Upper lobe of left lung (tissue), 6 donors: ENCODE measurements around the gene SLC47A1. TPM values are rescaled to one million over a fixed set of nuclear protein-coding genes. Genes with fewer than 3 reads are reported as not detected.

Experiments
- ATAC-seq, 2 donors: fragments of 200-7000 bp; cut with Tn5 transposase; one replicate each; pipeline ENCODE4 v1.9.1; 2022; ENCODE audit warnings: mild to moderate bottlenecking in 2 of 2, moderate library complexity in 2 of 2; ENCODE audit not compliant: low FRiP score in 2 of 2
- DNase-seq, 2 donors: peaks; one replicate each; pipeline ENCODE4 v3.0.0-alpha.2; 2019 to 2020
- H3K27ac ChIP-seq, 4 donors: fragments of 200-600 bp; sonication (generic); one replicate each; pipeline ENCODE4 v1.5.1; 2016 to 2019
- H3K27me3 ChIP-seq, 4 donors: fragments of 200-600 bp; sonication (generic); one replicate each; pipeline ENCODE4 v1.5.1; 2017 to 2019
- H3K36me3 ChIP-seq, 4 donors: fragments of 200-600 bp; sonication (generic); one replicate each; pipeline ENCODE4 v1.5.1; 2016 to 2019
- H3K4me1 ChIP-seq, 4 donors: fragments of 200-600 bp; sonication (generic); one replicate each; pipeline ENCODE4 v1.5.1; 2018 to 2019
- H3K4me3 ChIP-seq, 4 donors: fragments of 200-600 bp; sonication (generic); one replicate each; pipeline ENCODE4 v1.5.1; 2017 to 2019; ENCODE audit warnings: mild to moderate bottlenecking in 2 of 4, moderate library complexity in 1 of 4
- H3K9me3 ChIP-seq, 4 donors: fragments of 200-600 bp; sonication (generic); one replicate each; pipeline ENCODE4 v1.5.1; 2018 to 2019
- EP300 ChIP-seq, 4 donors: sonication (generic); formaldehyde crosslinking; IDR thresholded peaks; one replicate each; pipeline ENCODE4 v1.5.1; 2017; ENCODE audit warnings: antibody characterized with exemption in 4 of 4, control low read depth in 2 of 4
- POLR2A ChIP-seq, 4 donors: fragments of 450-650 bp; IDR thresholded peaks; one replicate each; pipeline ENCODE4 v1.5.1; 2016 to 2017; ENCODE audit warnings: antibody characterized with exemption in 4 of 4, mild to moderate bottlenecking in 2 of 4
- POLR2AphosphoS5 ChIP-seq, 2 donors: sonication (generic); formaldehyde crosslinking; IDR thresholded peaks; one replicate each; pipeline ENCODE4 v1.5.1; 2017; ENCODE audit warnings: antibody characterized with exemption in 2 of 2
- WGBS, 2 donors: methylation state at CpG; one replicate each; pipeline ENCODE4 v1.1.5; 2017 to 2018; 5-methylcytosine and 5-hydroxymethylcytosine counted together
- total RNA-seq, 6 donors: library from RNA; depleted of rRNA in 4 of 6; stranded (reverse); fragments of >200 nt in 4 of 6; gene quantifications; one replicate each; pipeline versions ENCODE4 v1.1.0 to v1.2.1, GENCODE V29; 2016 to 2021
- TF ChIP-seq, protein P1 (sequence below), 6 experiments: fragments of 450-650 bp in 4 of 6; fragments of 200-600 bp in 2 of 6; sonication (generic) in 2 of 6; IDR thresholded peaks; one replicate each; pipeline ENCODE4 v1.5.1; 2016 to 2019; ENCODE audit warnings: antibody characterized with exemption in 6 of 6
- donor health status: DM: no; HTN: no; CAD: no; lungs with moderate emphysema.
- donor health status: DM: no; HTN: yes; CAD: no; lungs with severe emphysema.

The SLC47A1 gene
- total RNA-seq, 6 donors from 2014 or later, result 6.9 to 20.8 (median 12.0) TPM

DNA sequence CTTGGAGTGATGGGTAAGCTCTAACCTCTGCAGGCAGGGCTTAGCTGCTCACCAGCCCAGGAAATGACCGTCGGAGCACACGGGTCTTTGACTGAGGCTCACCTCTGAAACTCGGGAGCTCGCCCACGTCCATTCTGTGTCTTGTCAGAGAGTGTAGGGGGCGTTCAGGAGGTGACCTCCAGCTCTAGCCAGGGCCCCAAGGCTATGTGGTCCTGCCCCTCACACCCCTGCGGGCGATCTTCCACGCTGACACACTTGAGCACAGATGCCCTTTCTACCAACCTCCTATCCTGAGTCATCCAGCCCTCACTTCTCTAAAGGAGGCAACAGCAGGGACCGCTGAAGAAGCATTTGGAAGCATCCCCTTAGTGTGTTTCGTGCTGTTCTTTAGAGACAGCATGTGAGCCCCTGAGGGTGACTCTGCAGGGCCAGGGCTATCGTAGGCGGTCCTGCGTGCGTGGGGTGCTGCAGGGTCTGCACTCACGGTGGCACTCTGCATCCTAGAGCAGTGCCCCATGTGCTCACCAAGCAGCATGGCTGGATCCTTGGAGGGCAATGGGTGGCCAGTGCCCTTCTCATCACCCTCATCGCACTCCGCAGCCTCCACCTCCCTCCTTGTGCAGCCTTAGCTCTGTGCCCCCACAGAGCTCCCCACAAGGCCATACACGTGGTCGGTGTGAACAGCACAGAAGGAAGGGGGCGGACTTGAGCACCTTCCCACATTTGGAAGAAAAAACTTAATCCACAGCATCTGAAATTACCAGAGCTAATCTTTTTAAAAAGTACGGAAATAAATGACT, 33.8 kb downstream of the SLC47A1 start:
- TF ChIP-seq EP300 (IDR thresholded peaks at IDR 0.05), result no peak
- no peak for TF ChIP-seq POLR2A (IDR thresholded peaks at IDR 0.05)
- TF ChIP-seq, protein P1, sequence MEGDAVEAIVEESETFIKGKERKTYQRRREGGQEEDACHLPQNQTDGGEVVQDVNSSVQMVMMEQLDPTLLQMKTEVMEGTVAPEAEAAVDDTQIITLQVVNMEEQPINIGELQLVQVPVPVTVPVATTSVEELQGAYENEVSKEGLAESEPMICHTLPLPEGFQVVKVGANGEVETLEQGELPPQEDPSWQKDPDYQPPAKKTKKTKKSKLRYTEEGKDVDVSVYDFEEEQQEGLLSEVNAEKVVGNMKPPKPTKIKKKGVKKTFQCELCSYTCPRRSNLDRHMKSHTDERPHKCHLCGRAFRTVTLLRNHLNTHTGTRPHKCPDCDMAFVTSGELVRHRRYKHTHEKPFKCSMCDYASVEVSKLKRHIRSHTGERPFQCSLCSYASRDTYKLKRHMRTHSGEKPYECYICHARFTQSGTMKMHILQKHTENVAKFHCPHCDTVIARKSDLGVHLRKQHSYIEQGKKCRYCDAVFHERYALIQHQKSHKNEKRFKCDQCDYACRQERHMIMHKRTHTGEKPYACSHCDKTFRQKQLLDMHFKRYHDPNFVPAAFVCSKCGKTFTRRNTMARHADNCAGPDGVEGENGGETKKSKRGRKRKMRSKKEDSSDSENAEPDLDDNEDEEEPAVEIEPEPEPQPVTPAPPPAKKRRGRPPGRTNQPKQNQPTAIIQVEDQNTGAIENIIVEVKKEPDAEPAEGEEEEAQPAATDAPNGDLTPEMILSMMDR (IDR thresholded peaks at IDR 0.05), result no peak
- TF ChIP-seq POLR2AphosphoS5 (IDR thresholded peaks at IDR 0.05), result no peak
- WGBS, 2 donors, result 70 to 80% methylated on average over 13 to 23 of the region's 23 CpGs

GRCh38 chr17:19568016-19568350, 34.3 kb downstream of the SLC47A1 start:
- DNase-seq (no peak), ATAC-seq (no peak)
- WGBS, 2 donors, result 87 to 88% methylated on average over 1 of the region's 1 CpG

More for the DNA sequence above, 33.8 kb downstream of the SLC47A1 start:
- peak in 1 of 2 donors; percentile 33 for DNase-seq
- Histone ChIP-seq H3K4me1 (no peaks in the 10 kb centered on the region), H3K9me3 (no peaks in the 10 kb centered on the region), H3K36me3 (no peaks in the 10 kb centered on the region), H3K27me3 (no peaks in the 10 kb centered on the region), H3K4me3 (no peak overlapping the region), H3K27ac (no peak overlapping the region)
- ATAC-seq, result peak in 1 of 2 donors; percentile 19

GRCh38 chr17:19569785-19570543, 36.3 kb downstream of the SLC47A1 start:
- no peaks in the 10 kb centered on the region for H3K27me3 ChIP-seq
- TF ChIP-seq POLR2A (IDR thresholded peaks at IDR 0.05) (no peak), POLR2AphosphoS5 (IDR thresholded peaks at IDR 0.05) (no peak), EP300 (IDR thresholded peaks at IDR 0.05) (no peak)
- TF ChIP-seq, protein P1 (IDR thresholded peaks at IDR 0.05), result no peak
- no peak overlapping the region for H3K27ac ChIP-seq
- ATAC-seq, result no peak
- no peaks in the 10 kb centered on the region for H3K4me1 ChIP-seq
- WGBS, 2 donors, result 77 to 79% methylated on average over 3 of the region's 3 CpGs
- DNase-seq, result no peak
- no peaks in the 10 kb centered on the region for H3K9me3 ChIP-seq
- no peaks in the 10 kb centered on the region for H3K36me3 ChIP-seq
- no peak overlapping the region for H3K4me3 ChIP-seq

More at GRCh38 chr17:19568016-19568350, 34.3 kb downstream of the SLC47A1 start:
- H3K4me3 ChIP-seq, result no peak overlapping the region
- H3K9me3 ChIP-seq, result no peaks in the 10 kb centered on the region
- no peak overlapping the region for H3K27ac ChIP-seq
- no peaks in the 10 kb centered on the region for H3K36me3 ChIP-seq
- no peak for TF ChIP-seq EP300 (IDR thresholded peaks at IDR 0.05)
- TF ChIP-seq POLR2AphosphoS5 (IDR thresholded peaks at IDR 0.05), result no peak
- no peak for TF ChIP-seq POLR2A (IDR thresholded peaks at IDR 0.05)
- TF ChIP-seq, protein P1 (IDR thresholded peaks at IDR 0.05), result no peak
- no peaks in the 10 kb centered on the region for H3K4me1 ChIP-seq
- no peaks in the 10 kb centered on the region for H3K27me3 ChIP-seq

GRCh38 chr17:19570544-19571062, 36.9 kb downstream of the SLC47A1 start:
- H3K9me3 ChIP-seq, result no peaks in the 10 kb centered on the region
- ATAC-seq (no peak), DNase-seq (no peak)
- no peaks in the 10 kb centered on the region for H3K4me1 ChIP-seq
- H3K36me3 ChIP-seq, result no peaks in the 10 kb centered on the region
- TF ChIP-seq EP300 (IDR thresholded peaks at IDR 0.05), result no peak
- TF ChIP-seq, protein P1 (IDR thresholded peaks at IDR 0.05), result no peak
- TF ChIP-seq POLR2A (IDR thresholded peaks at IDR 0.05), result no peak
- no peak for TF ChIP-seq POLR2AphosphoS5 (IDR thresholded peaks at IDR 0.05)
- 40 to 46% methylated on average over 4 of the region's 4 CpGs for WGBS, 2 donors
- H3K4me3 ChIP-seq, result no peak overlapping the region
- H3K27ac ChIP-seq, result no peak overlapping the region
- no peaks in the 10 kb centered on the region for H3K27me3 ChIP-seq
